Activated CD4-positive, alpha-beta T cell treated with anti-CD3 and anti-CD28 coated beads, Interleukin-2, amount 50 U/mL, for 48 hours (primary cell): ENCODE results near the gene ALPI.

Source experiments
- DNase-seq, 2 experiments: peaks; one replicate each; pipeline ENCODE4 v3.0.0-alpha.2; 2020

The ALPI gene

GRCh38 chr2:232465061-232465460 is 9.1 kb downstream of the ALPI start:
- DNase-seq, result no peak

- DNase-seq, result no peak
These were observed 10.3 kb downstream of the ALPI start for GRCh38 chr2:232466221-232466620.

- no peak for DNase-seq
These were observed 17.5 kb downstream of the ALPI start for GRCh38 chr2:232473467-232473890.

- DNase-seq, result no peak
These were observed 20.1 kb downstream of the ALPI start for GRCh38 chr2:232476045-232476444.

- DNase-seq, result no peak
These were observed 20.8 kb downstream of the ALPI start for GRCh38 chr2:232476791-232477190.

GRCh38 chr2:232477751-232478510 is 22.0 kb downstream of the ALPI start:
- DNase-seq, result no peak

GRCh38 chr2:232478571-232479340 is 22.8 kb downstream of the ALPI start:
- no peak for DNase-seq

- no peak for DNase-seq
These were observed 23.6 kb downstream of the ALPI start for GRCh38 chr2:232479341-232480200.

GRCh38 chr2:232480201-232481190 is 24.5 kb downstream of the ALPI start:
- DNase-seq, result no peak

- no peak for DNase-seq
These were observed 25.6 kb downstream of the ALPI start for GRCh38 chr2:232481322-232482140.

- DNase-seq, result no peak
These were observed 26.6 kb downstream of the ALPI start for GRCh38 chr2:232482301-232483238.

- DNase-seq, result no peak
These were observed 27.5 kb downstream of the ALPI start for GRCh38 chr2:232483311-232483922.

GRCh38 chr2:232483923-232484627 is 28.1 kb downstream of the ALPI start:
- DNase-seq, result no peak

- no peak for DNase-seq
These were observed 28.8 kb downstream of the ALPI start for GRCh38 chr2:232484628-232485347.

- no peak for DNase-seq
These were observed 29.4 kb downstream of the ALPI start for GRCh38 chr2:232485348-232485756.

- DNase-seq, result no peak
These were observed 30.0 kb downstream of the ALPI start for GRCh38 chr2:232485757-232486557.
